H9 (cell line): ENCODE results near the gene MYO10. TPM values are rescaled to one million over a fixed set of nuclear protein-coding genes. Genes with fewer than 3 reads are reported as not detected.

ENCODE experiments used
- DNase-seq: peaks from one replicate; pipeline ENCODE4 v3.0.0-alpha.2; 2017
- H2AFZ ChIP-seq: one replicate; pipeline ENCODE4 v1.6.1; 2013; ENCODE audit warnings: mild to moderate bottlenecking, low read length, control low read depth, moderate library complexity
- H2AK5ac ChIP-seq: 2 replicates; pipeline ENCODE4 v1.6.1; 2013; ENCODE audit warnings: low read length, control low read depth, mixed read lengths; ENCODE audit not compliant: insufficient read length
- H2BK120ac ChIP-seq: one replicate; pipeline ENCODE4 v1.6.1; 2013; ENCODE audit warnings: low read depth, mild to moderate bottlenecking, low read length, control low read depth, inconsistent platforms; ENCODE audit not compliant: poor library complexity, severe bottlenecking
- H2BK12ac ChIP-seq: 2 replicates; pipeline ENCODE4 v1.6.1; 2013; ENCODE audit warnings: low read length, control low read depth, mixed read lengths, low read depth; ENCODE audit not compliant: insufficient read length
- H2BK15ac ChIP-seq: 2 replicates; pipeline ENCODE4 v1.6.1; 2013; ENCODE audit warnings: low read depth, low read length, control low read depth
- H2BK20ac ChIP-seq: one replicate; pipeline ENCODE4 v1.6.1; 2013; ENCODE audit warnings: low read depth, mild to moderate bottlenecking, low read length, control low read depth, inconsistent platforms; ENCODE audit not compliant: poor library complexity, severe bottlenecking
- H2BK5ac ChIP-seq: 2 replicates; pipeline ENCODE4 v1.6.1; 2013; ENCODE audit warnings: low read length, control low read depth, mixed read lengths; ENCODE audit not compliant: insufficient read length
- H3K14ac ChIP-seq: 2 replicates; pipeline ENCODE4 v1.6.1; 2013; ENCODE audit warnings: low read length, control low read depth; ENCODE audit not compliant: insufficient read depth
- H3K18ac ChIP-seq: 2 replicates; pipeline ENCODE4 v1.6.1; 2013; ENCODE audit warnings: low read depth, mild to moderate bottlenecking, mixed read lengths, low read length, control low read depth; ENCODE audit not compliant: insufficient read length
- H3K23ac ChIP-seq: 2 replicates; pipeline ENCODE4 v1.6.1; 2013; ENCODE audit warnings: low read length, control low read depth, mixed read lengths, low read depth; ENCODE audit not compliant: insufficient read length
- H3K23me2 ChIP-seq: 2 replicates; pipeline ENCODE4 v1.6.1; 2013; ENCODE audit warnings: low read depth, mild to moderate bottlenecking, mixed read lengths, low read length, control low read depth; ENCODE audit not compliant: insufficient read length, poor library complexity, severe bottlenecking
- H3K27ac ChIP-seq: 2 replicates; pipeline ENCODE4 v1.5.1; 2013; ENCODE audit warnings: low read length, control low read depth, mixed read lengths, low read depth; ENCODE audit not compliant: insufficient read length
- H3K27me3 ChIP-seq: 2 replicates; pipeline ENCODE4 v1.6.1; 2013; ENCODE audit warnings: low read length, control low read depth, inconsistent platforms; ENCODE audit not compliant: insufficient read depth
- H3K4ac ChIP-seq: 2 replicates; pipeline ENCODE4 v1.6.1; 2013; ENCODE audit warnings: low read depth, mild to moderate bottlenecking, control low read depth, inconsistent platforms, low read length, moderate library complexity
- H3K4me1 ChIP-seq: 2 replicates; pipeline ENCODE4 v1.6.1; 2013; ENCODE audit warnings: low read length, control low read depth, inconsistent platforms; ENCODE audit not compliant: insufficient read depth
- H3K4me2 ChIP-seq: 2 replicates; pipeline ENCODE4 v1.6.1; 2013; ENCODE audit warnings: low read length, control low read depth, mixed read lengths; ENCODE audit not compliant: insufficient read length, insufficient read depth
- H3K56ac ChIP-seq: 2 replicates; pipeline ENCODE4 v1.6.1; 2013; ENCODE audit warnings: low read depth, mild to moderate bottlenecking, mixed read lengths, low read length, control low read depth; ENCODE audit not compliant: insufficient read length
- H3K79me1 ChIP-seq: 2 replicates; pipeline ENCODE4 v1.6.1; 2013; ENCODE audit warnings: low read depth, mild to moderate bottlenecking, moderate library complexity, low read length, control low read depth, inconsistent platforms; ENCODE audit not compliant: insufficient read depth, poor library complexity, severe bottlenecking
- H3K79me2 ChIP-seq: 2 replicates; pipeline ENCODE4 v1.6.1; 2013; ENCODE audit warnings: low read length, control low read depth, inconsistent platforms; ENCODE audit not compliant: insufficient read depth
- H3K9ac ChIP-seq: 2 replicates; pipeline ENCODE4 v1.6.1; 2013; ENCODE audit warnings: low read length, control low read depth, mixed read lengths; ENCODE audit not compliant: insufficient read length; ENCODE audit errors: extremely low read depth
- H3K9me3 ChIP-seq: one replicate; pipeline ENCODE4 v1.6.1; 2013; ENCODE audit warnings: low read depth, low read length, inconsistent platforms; ENCODE audit not compliant: control insufficient read depth
- H3T11ph ChIP-seq: one replicate; pipeline ENCODE4 v1.6.1; 2013; ENCODE audit warnings: mild to moderate bottlenecking, low read length, control low read depth, inconsistent platforms
- H4K20me1 ChIP-seq: one replicate; pipeline ENCODE4 v1.6.1; 2013; ENCODE audit not compliant: control insufficient read depth, insufficient read length, insufficient read depth
- H4K5ac ChIP-seq: 2 replicates; pipeline ENCODE4 v1.6.1; 2013; ENCODE audit warnings: low read depth, mild to moderate bottlenecking, mixed read lengths, low read length, control low read depth; ENCODE audit not compliant: insufficient read length
- H4K8ac ChIP-seq: replicated peaks from 2 replicates; pipeline ENCODE4 v1.6.1; 2013; ENCODE audit warnings: low read length, control low read depth, mixed read lengths, low read depth; ENCODE audit not compliant: insufficient read length
- H4K91ac ChIP-seq: 2 replicates; pipeline ENCODE4 v1.6.1; 2013; ENCODE audit warnings: low read depth, mild to moderate bottlenecking, moderate library complexity, mixed read lengths, low read length, control low read depth; ENCODE audit not compliant: insufficient read length
- H3K27ac Mint-ChIP-seq, 3 experiments: 2 replicates in 2 of 3; 3 replicates in 1 of 3; pipeline ENCODE4 v1.8.0; 2020 to 2021; ENCODE audit warnings: mixed read lengths in 3 of 3, mild to moderate bottlenecking in 1 of 3, moderate library complexity in 1 of 3
- H3K27me3 Mint-ChIP-seq: 2 replicates; pipeline ENCODE4 v1.8.0; 2021; ENCODE audit warnings: low read depth, mild to moderate bottlenecking, moderate library complexity, mixed read lengths
- H3K36me3 Mint-ChIP-seq, 3 experiments: 2 replicates in 2 of 3; 3 replicates in 1 of 3; pipeline ENCODE4 v1.8.0; 2020 to 2021; ENCODE audit warnings: low read depth in 3 of 3, mixed read lengths in 3 of 3; ENCODE audit not compliant: insufficient read depth in 1 of 3
- H3K4me1 Mint-ChIP-seq, 2 experiments: 2 replicates each; pipeline ENCODE4 v1.8.0; 2020; ENCODE audit warnings: mixed read lengths in 2 of 2
- H3K4me3 Mint-ChIP-seq, 2 experiments: 2 replicates in 1 of 2; 3 replicates in 1 of 2; pipeline ENCODE4 v1.8.0; 2020 to 2021; ENCODE audit warnings: mild to moderate bottlenecking in 2 of 2, mixed read lengths in 2 of 2, moderate library complexity in 1 of 2
- H3K9me3 Mint-ChIP-seq, 2 experiments: 2 replicates in 1 of 2; 3 replicates in 1 of 2; pipeline ENCODE4 v1.8.0; 2020; ENCODE audit warnings: mild to moderate bottlenecking in 2 of 2, mixed read lengths in 2 of 2, moderate library complexity in 1 of 2
- CTCF ChIP-seq: fragments of 200-600 bp; sonication (generic); conservative IDR thresholded peaks from 3 replicates; pipeline ENCODE4 v1.8.0; 2021; ENCODE audit warnings: antibody characterized with exemption, mild to moderate bottlenecking
- WGBS: extraction: QIAGEN DNeasy Blood & Tissue Kit; methylation state at CpG from one replicate; pipeline ENCODE4 v1.1.7; 2013; ENCODE audit warnings: missing lambda C conversion rate, low lambda C conversion rate, mixed read lengths; ENCODE audit not compliant: insufficient read length; ENCODE audit errors: extremely low coverage; 5-methylcytosine and 5-hydroxymethylcytosine counted together
- total RNA-seq: library from RNA; stranded (reverse); gene quantifications from 2 replicates; pipeline ENCODE4 v1.2.1, GENCODE V29; 2021

MYO10 gene
- total RNA-seq, 1 experiment from 2014 or later, result 127 TPM

- H3K4me1 Mint-ChIP-seq, result peaks cover 20 to 30% of the 10 kb centered on the region in 2 experiments
- H3K14ac ChIP-seq, result no peak overlapping the region
- no peak overlapping the region for H2BK15ac ChIP-seq
- H4K91ac ChIP-seq, result no peak overlapping the region
- peaks cover 1 to 19% (median 17%) of the 10 kb centered on the region in 3 experiments; a peak in 6 of 7 replicates for H3K36me3 Mint-ChIP-seq
- no peak overlapping the region for H3K18ac ChIP-seq
- no peak overlapping the region for H2BK5ac ChIP-seq
- no peak overlapping the region for H4K8ac ChIP-seq
- H2BK20ac ChIP-seq, result no peak overlapping the region
- H2AK5ac ChIP-seq, result no peak overlapping the region
- no peak overlapping the region for H3K4ac ChIP-seq
- H3K9ac ChIP-seq, result no peak overlapping the region
- H2BK120ac ChIP-seq, result no peak overlapping the region
- no peak overlapping the region for H3T11ph ChIP-seq
- no peak overlapping the region for H3K4me3 Mint-ChIP-seq
- no peak overlapping the region for H2AFZ ChIP-seq
- no peaks in the 10 kb centered on the region for H3K23me2 ChIP-seq
- H3K27ac Mint-ChIP-seq, result peak overlapping the region in 1 of 3 experiments; percentile 88; a peak in 3 of 7 replicates
- peak; percentile 69 for DNase-seq
- no peak overlapping the region for H3K27ac ChIP-seq
- no peak overlapping the region for H3K56ac ChIP-seq
- no peak overlapping the region for H2BK12ac ChIP-seq
- H3K23ac ChIP-seq, result no peak overlapping the region
- no peaks in the 10 kb centered on the region for H3K9me3 ChIP-seq
- H3K27me3 Mint-ChIP-seq, result no peaks in the 10 kb centered on the region
- peaks cover 2% of the 10 kb centered on the region; the same call in 1 of the 2 replicates for H3K4me1 ChIP-seq
- no peaks in the 10 kb centered on the region for H3K79me2 ChIP-seq
- no CpG with 5 or more reads among the region's 10 CpGs for WGBS
- no peaks in the 10 kb centered on the region for H3K79me1 ChIP-seq
- no peaks in the 10 kb centered on the region for H3K9me3 Mint-ChIP-seq
- H3K4me2 ChIP-seq, result no peak overlapping the region
- no peaks in the 10 kb centered on the region for H3K27me3 ChIP-seq
- peak; percentile 81 for TF ChIP-seq CTCF
- H4K5ac ChIP-seq, result no peak overlapping the region
- H4K20me1 ChIP-seq, result no peaks in the 10 kb centered on the region
Observed at GRCh38 chr5:16776611-16777251, 159.4 kb downstream of the MYO10 start.
